Testis (tissue), 2 donors: ENCODE measurements around the gene SSX2IP.

ENCODE experiments used
- POLR2A ChIP-seq: fragments of 450-650 bp; IDR thresholded peaks from one replicate; pipeline ENCODE4 v1.6.1; 2017; ENCODE audit warnings: antibody characterized with exemption, mild to moderate bottlenecking, moderate library complexity
- TF ChIP-seq, protein P1 (sequence below), 3 experiments: fragments of 450-650 bp in 2 of 3; fragments of 200-600 bp in 1 of 3; sonication (generic) in 1 of 3; IDR thresholded peaks; one replicate each; pipeline ENCODE4 v1.5.1; 2016 to 2019; ENCODE audit warnings: antibody characterized with exemption in 3 of 3, mild to moderate bottlenecking in 2 of 3, moderate library complexity in 1 of 3

DNA sequence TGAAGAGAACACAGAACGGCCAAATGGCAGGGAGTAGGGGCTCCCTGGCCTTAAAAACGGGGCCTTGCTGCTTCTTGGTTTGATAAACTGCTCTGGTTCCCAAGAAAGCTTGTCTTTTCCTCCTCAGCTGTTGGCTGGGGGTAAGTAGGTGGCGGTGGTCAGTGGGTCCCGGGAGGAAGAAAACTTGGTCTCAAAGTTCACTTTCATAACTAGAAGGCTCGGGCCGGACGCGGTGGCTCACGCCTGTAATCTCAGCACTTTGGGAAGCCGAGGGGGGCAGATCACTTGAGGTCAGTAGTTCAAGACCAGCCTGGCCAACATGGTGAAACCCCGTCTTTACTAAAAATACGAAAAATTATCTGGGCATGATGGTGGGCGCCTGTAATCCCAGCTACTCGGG is 68.7 kb downstream of the SSX2IP start:
- TF ChIP-seq, protein P1, sequence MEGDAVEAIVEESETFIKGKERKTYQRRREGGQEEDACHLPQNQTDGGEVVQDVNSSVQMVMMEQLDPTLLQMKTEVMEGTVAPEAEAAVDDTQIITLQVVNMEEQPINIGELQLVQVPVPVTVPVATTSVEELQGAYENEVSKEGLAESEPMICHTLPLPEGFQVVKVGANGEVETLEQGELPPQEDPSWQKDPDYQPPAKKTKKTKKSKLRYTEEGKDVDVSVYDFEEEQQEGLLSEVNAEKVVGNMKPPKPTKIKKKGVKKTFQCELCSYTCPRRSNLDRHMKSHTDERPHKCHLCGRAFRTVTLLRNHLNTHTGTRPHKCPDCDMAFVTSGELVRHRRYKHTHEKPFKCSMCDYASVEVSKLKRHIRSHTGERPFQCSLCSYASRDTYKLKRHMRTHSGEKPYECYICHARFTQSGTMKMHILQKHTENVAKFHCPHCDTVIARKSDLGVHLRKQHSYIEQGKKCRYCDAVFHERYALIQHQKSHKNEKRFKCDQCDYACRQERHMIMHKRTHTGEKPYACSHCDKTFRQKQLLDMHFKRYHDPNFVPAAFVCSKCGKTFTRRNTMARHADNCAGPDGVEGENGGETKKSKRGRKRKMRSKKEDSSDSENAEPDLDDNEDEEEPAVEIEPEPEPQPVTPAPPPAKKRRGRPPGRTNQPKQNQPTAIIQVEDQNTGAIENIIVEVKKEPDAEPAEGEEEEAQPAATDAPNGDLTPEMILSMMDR (IDR thresholded peaks at IDR 0.05), result no peak
- TF ChIP-seq POLR2A, result no peak
